HepG2 (cell line): ENCODE measurements around the gene NUDCD3. TPM values are rescaled to one million over a fixed set of nuclear protein-coding genes. Genes with fewer than 3 reads are reported as not detected.

Experiments
- ATAC-seq: fragments of 200-7000 bp; cut with Tn5 transposase; 3 replicates; pipeline ENCODE4 v1.9.1; 2020; ENCODE audit warnings: mild to moderate bottlenecking, moderate library complexity
- BruUV-seq: library from RNA; stranded (reverse); fragments of 400-500 nt; replicated peaks from 2 replicates; lab custom pipeline; 2021; lab: Mats Ljungman, UMichigan
- CTCF ChIA-PET: fragments of 300-600 bp; formaldehyde crosslinking; extraction: SDS; loops from one replicate; lab custom pipeline; 2021; ENCODE audit warnings: low total read pairs, inconsistent platforms, low intra/inter-chr PET ratio; lab: Yijun Ruan, JAX
- POLR2A ChIA-PET: fragments of 350-600 bp; sonication (Branson Sonifier 250); formaldehyde crosslinking; loops from one replicate; lab custom pipeline; 2020; ENCODE audit warnings: antibody characterized with exemption, inconsistent platforms; lab: Yijun Ruan, JAX
- DNase-seq: peaks from one replicate; pipeline ENCODE4 v3.0.0-alpha.2; 2015; ENCODE audit warnings: low spot score
- FAIRE-seq: peaks from 3 replicates; lab custom pipeline; 2011; peaks lifted over from hg19 to GRCh38; lab: Jason Lieb, UNC
- H2AFZ ChIP-seq: one replicate; pipeline ENCODE4 v1.6.1; 2011; ENCODE audit warnings: low read length, inconsistent platforms
- H3K27ac ChIP-seq: fragments of 300-600 bp; 3 replicates; pipeline ENCODE4 v1.8.0; 2011; ENCODE audit warnings: mixed run types, mild to moderate bottlenecking, mixed read lengths, low read length, inconsistent platforms; ENCODE audit not compliant: insufficient read depth; ENCODE audit errors: extremely low read length
- H3K27me3 ChIP-seq, 2 experiments: fragments of 200-600 bp in 1 of 2; 2 replicates in 1 of 2; 3 replicates in 1 of 2; pipeline versions ENCODE4 v1.6.0 to v1.8.0; 2011; ENCODE audit warnings: low read length in 2 of 2, mild to moderate bottlenecking in 2 of 2, moderate library complexity in 2 of 2, inconsistent platforms in 1 of 2; ENCODE audit not compliant: insufficient read depth in 2 of 2, control insufficient read depth in 1 of 2
- H3K36me3 ChIP-seq, 2 experiments: fragments of 200-600 bp in 1 of 2; replicated peaks in 1 of 2; 2 replicates in 1 of 2; 3 replicates in 1 of 2; pipeline versions ENCODE4 v1.5.1 to v1.8.0; 2011; ENCODE audit warnings: low read length in 2 of 2, inconsistent platforms in 1 of 2; ENCODE audit not compliant: insufficient read depth in 2 of 2, control insufficient read depth in 1 of 2
- H3K4me1 ChIP-seq: 2 replicates; pipeline ENCODE4 v1.5.1; 2012; ENCODE audit warnings: low read length, inconsistent platforms; ENCODE audit not compliant: insufficient read depth
- H3K4me2 ChIP-seq: 2 replicates; pipeline ENCODE4 v1.6.0; 2011; ENCODE audit warnings: low read depth, low read length, inconsistent platforms
- H3K4me3 ChIP-seq, 3 experiments: fragments of 200-600 bp in 1 of 3; sonication (generic), shearing (Covaris generic) in 1 of 3; replicated peaks in 1 of 3; 2 replicates each; pipeline ENCODE4 v1.5.1; 2011 to 2016; ENCODE audit warnings: low read length in 3 of 3, inconsistent platforms in 2 of 3, low read depth in 2 of 3, mild to moderate bottlenecking in 2 of 3, control low read depth in 1 of 3, mixed read lengths in 1 of 3; ENCODE audit not compliant: insufficient read depth in 1 of 3
- H3K79me2 ChIP-seq: one replicate; pipeline ENCODE4 v1.6.1; 2011; ENCODE audit warnings: low read length, inconsistent platforms; ENCODE audit not compliant: insufficient read depth
- H3K9ac ChIP-seq: 2 replicates; pipeline ENCODE4 v1.6.0; 2011; ENCODE audit warnings: mild to moderate bottlenecking, low read depth, low read length, inconsistent platforms; ENCODE audit not compliant: insufficient read depth
- H3K9me3 ChIP-seq: 2 replicates; pipeline ENCODE4 v1.5.1; 2012; ENCODE audit warnings: mild to moderate bottlenecking, low read length
- H4K20me1 ChIP-seq: 2 replicates; pipeline ENCODE4 v1.6.0; 2011; ENCODE audit warnings: inconsistent platforms, mild to moderate bottlenecking, low read length, moderate library complexity; ENCODE audit not compliant: insufficient read depth
- GMEB2 ChIP-seq: IDR thresholded peaks from 2 replicates; pipeline ENCODE4 v1.6.1; 2016; ENCODE audit warnings: missing biosample characterization, missing genetic modification reagents, low read depth
- MBD4 ChIP-seq: IDR thresholded peaks from 2 replicates; pipeline ENCODE4 v1.6.1; 2012; ENCODE audit warnings: low read length, inconsistent platforms, borderline replicate concordance
- RNF2 ChIP-seq: fragments of 450-650 bp; conservative IDR thresholded peaks from 2 replicates; pipeline ENCODE4 v1.6.1; 2016; ENCODE audit warnings: low read depth
- ZFAT ChIP-seq: sonication (generic); formaldehyde crosslinking; conservative IDR thresholded peaks from 2 replicates; pipeline ENCODE4 v1.8.1; 2023; ENCODE audit warnings: missing genetic modification reagents, inconsistent platforms
- ZHX1 ChIP-seq: sonication (generic); formaldehyde crosslinking; IDR thresholded peaks from 2 replicates; pipeline ENCODE4 v1.8.1; 2022; ENCODE audit warnings: low read depth, mild to moderate bottlenecking, missing genetic modification reagents
- ZSCAN30 ChIP-seq: sonication (generic); formaldehyde crosslinking; IDR thresholded peaks from 2 replicates; pipeline ENCODE4 v1.5.0; 2020; ENCODE audit warnings: mild to moderate bottlenecking, missing genetic modification reagents
- WGBS: methylation state at CpG from one replicate; pipeline ENCODE4 v1.1.6; 2017; ENCODE audit warnings: low lambda C conversion rate; 5-methylcytosine and 5-hydroxymethylcytosine counted together
- in situ Hi-C: cut with HindIII; loops from 2 replicates; pipeline ENCODE4 v1.10.0; 2017; ENCODE audit warnings: low pct_unique_long_range_greater_than_20kb; ENCODE audit not compliant: extremely low pct_ligation_motif_present
- intact Hi-C: fragments of 100-400 bp; cut with micrococcal nuclease; formaldehyde crosslinking; loops from one replicate; pipeline ENCODE4 v1.10.0; 2022; ENCODE audit not compliant: unreplicated experiment
- polyA plus RNA-seq, 8 experiments: library from polyadenylated mRNA; depleted of rRNA in 3 of 8; stranded (reverse) in 7 of 8; unstranded in 1 of 8; fragments of >200 nt; fragmentation: Illumina TruSeq in 4 of 8; extraction: Trizol in 4 of 8; gene quantifications; 2 replicates each; pipeline versions ENCODE4 v1.2.1 to v1.2.3, GENCODE V29; 2011 to 2016; ENCODE audit warnings: low read depth in 4 of 8, missing spikeins in 1 of 8, mixed read lengths in 1 of 8; ENCODE audit not compliant: insufficient read depth in 1 of 8
- total RNA-seq, 5 experiments: library from RNA; depleted of rRNA; stranded (reverse); fragments of >200 nt; fragmentation: Illumina TruSeq; extraction: Trizol; gene quantifications; 2 replicates each; pipeline ENCODE4 v1.2.3, GENCODE V29; 2016; ENCODE audit warnings: low read depth in 1 of 5
- TF ChIP-seq, protein P1 (sequence below): sonication (generic); formaldehyde crosslinking; conservative IDR thresholded peaks from 2 replicates; pipeline ENCODE4 v1.4.0; 2020; ENCODE audit warnings: missing genetic modification reagents
- TF ChIP-seq, protein P2 (sequence below): sonication (generic); formaldehyde crosslinking; IDR thresholded peaks from 2 replicates; pipeline ENCODE4 v1.5.0; 2020; ENCODE audit warnings: mild to moderate bottlenecking, missing genetic modification reagents

Gene NUDCD3
- total and polyA plus RNA-seq, 2 of the 13 experiments (the other 11 are each of a cell fraction or from before 2014, with no cell fraction given), result 20.8 to 49.9 TPM

- FAIRE-seq, result no peak
- CTCF ChIA-PET, result no interaction called here
- in situ Hi-C loops, result no loop called here
Observed at GRCh38 chr7:44394112-44394447, 96.4 kb downstream of the NUDCD3 start.

More at GRCh38 chr7:44394112-44394447, 96.4 kb downstream of the NUDCD3 start:
- Histone ChIP-seq H3K79me2 (no peaks in the 10 kb centered on the region), H3K27me3 (no peaks in the 10 kb centered on the region), H3K4me2 (no peak overlapping the region), H3K27ac (no peak overlapping the region), H3K9ac (no peak overlapping the region), H3K36me3 (peaks cover 22 to 65% of the 10 kb centered on the region in 2 experiments), H3K4me1 (no peaks in the 10 kb centered on the region)
- DNase-seq (no peak), ATAC-seq (no peak)
- TF ChIP-seq ZHX1 (CRISPR knock-in tag) (no peak), GMEB2 (CRISPR knock-in tag) (no peak), MBD4 (no peak), ZSCAN30 (CRISPR knock-in tag) (no peak), RNF2 (no peak), ZFAT (no peak)
- TF ChIP-seq, protein P1, sequence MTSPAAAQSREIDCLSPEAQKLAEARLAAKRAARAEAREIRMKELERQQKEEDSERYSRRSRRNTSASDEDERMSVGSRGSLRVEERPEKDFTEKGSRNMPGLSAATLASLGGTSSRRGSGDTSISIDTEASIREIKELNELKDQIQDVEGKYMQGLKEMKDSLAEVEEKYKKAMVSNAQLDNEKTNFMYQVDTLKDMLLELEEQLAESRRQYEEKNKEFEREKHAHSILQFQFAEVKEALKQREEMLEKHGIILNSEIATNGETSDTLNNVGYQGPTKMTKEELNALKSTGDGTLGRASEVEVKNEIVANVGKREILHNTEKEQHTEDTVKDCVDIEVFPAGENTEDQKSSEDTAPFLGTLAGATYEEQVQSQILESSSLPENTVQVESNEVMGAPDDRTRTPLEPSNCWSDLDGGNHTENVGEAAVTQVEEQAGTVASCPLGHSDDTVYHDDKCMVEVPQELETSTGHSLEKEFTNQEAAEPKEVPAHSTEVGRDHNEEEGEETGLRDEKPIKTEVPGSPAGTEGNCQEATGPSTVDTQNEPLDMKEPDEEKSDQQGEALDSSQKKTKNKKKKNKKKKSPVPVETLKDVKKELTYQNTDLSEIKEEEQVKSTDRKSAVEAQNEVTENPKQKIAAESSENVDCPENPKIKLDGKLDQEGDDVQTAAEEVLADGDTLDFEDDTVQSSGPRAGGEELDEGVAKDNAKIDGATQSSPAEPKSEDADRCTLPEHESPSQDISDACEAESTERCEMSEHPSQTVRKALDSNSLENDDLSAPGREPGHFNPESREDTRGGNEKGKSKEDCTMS (CRISPR knock-in tag), result no peak
- TF ChIP-seq, protein P2, sequence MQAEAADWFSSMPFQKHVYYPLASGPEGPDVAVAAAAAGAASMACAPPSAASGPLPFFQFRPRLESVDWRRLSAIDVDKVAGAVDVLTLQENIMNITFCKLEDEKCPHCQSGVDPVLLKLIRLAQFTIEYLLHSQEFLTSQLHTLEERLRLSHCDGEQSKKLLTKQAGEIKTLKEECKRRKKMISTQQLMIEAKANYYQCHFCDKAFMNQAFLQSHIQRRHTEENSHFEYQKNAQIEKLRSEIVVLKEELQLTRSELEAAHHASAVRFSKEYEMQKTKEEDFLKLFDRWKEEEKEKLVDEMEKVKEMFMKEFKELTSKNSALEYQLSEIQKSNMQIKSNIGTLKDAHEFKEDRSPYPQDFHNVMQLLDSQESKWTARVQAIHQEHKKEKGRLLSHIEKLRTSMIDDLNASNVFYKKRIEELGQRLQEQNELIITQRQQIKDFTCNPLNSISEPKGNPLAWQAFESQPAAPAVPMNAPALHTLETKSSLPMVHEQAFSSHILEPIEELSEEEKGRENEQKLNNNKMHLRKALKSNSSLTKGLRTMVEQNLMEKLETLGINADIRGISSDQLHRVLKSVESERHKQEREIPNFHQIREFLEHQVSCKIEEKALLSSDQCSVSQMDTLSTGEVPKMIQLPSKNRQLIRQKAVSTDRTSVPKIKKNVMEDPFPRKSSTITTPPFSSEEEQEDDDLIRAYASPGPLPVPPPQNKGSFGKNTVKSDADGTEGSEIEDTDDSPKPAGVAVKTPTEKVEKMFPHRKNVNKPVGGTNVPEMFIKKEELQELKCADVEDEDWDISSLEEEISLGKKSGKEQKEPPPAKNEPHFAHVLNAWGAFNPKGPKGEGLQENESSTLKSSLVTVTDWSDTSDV, result no peak
- TF ChIP-seq, all 625 proteins: peak for 0
- Histone ChIP-seq H4K20me1 (no peaks in the 10 kb centered on the region), H2AFZ (no peak overlapping the region), H3K9me3 (no peaks in the 10 kb centered on the region), H3K4me3 (no peak overlapping the region)
- no TSS peak for BruUV-seq
- intact Hi-C loops, result no loop called here
- POLR2A ChIA-PET, result no interaction called here
- 97% methylated on average over 6 of the region's 6 CpGs for WGBS
